Gastrocnemius medialis (tissue), 4 donors: ENCODE results near the gene YAE1. TPM values are rescaled to one million over a fixed set of nuclear protein-coding genes. Genes with fewer than 3 reads are reported as not detected.

ENCODE experiments used
- ATAC-seq, 2 donors: fragments of 150-250 bp; one replicate each; pipeline ENCODE4 v1.9.1; 2016
- DNase-seq, 2 donors: peaks; one replicate each; pipeline ENCODE4 v3.0.0-alpha.2; 2019
- H3K27ac ChIP-seq, 4 donors: fragments of 200-600 bp; sonication (generic); 1 replicate in 1 of 4; 2 replicates in 3 of 4; pipeline ENCODE4 v1.5.1; 2016 to 2018; ENCODE audit warnings: mild to moderate bottlenecking in 2 of 4, moderate library complexity in 1 of 4
- H3K27me3 ChIP-seq, 3 donors: fragments of 200-600 bp; sonication (generic) in 2 of 3; 1 replicate in 1 of 3; 2 replicates in 2 of 3; pipeline versions ENCODE4 v1.5.1 to v1.6.0; 2016 to 2019; ENCODE audit warnings: mild to moderate bottlenecking in 1 of 3, moderate library complexity in 1 of 3
- H3K36me3 ChIP-seq, 2 donors: fragments of 200-600 bp; sonication (generic) in 1 of 2; one replicate each; pipeline ENCODE4 v1.5.1; 2017 to 2018
- H3K4me1 ChIP-seq, 2 donors: fragments of 200-600 bp; sonication (generic) in 1 of 2; one replicate each; pipeline ENCODE4 v1.5.1; 2016 to 2017; ENCODE audit warnings: mild to moderate bottlenecking in 2 of 2
- H3K4me3 ChIP-seq, 4 donors: fragments of 200-600 bp; sonication (generic) in 3 of 4; 1 replicate in 1 of 4; 2 replicates in 3 of 4; pipeline ENCODE4 v1.5.1; 2016 to 2019; ENCODE audit warnings: mild to moderate bottlenecking in 2 of 4
- H3K9me3 ChIP-seq, 3 donors: fragments of 200-600 bp; sonication (generic) in 2 of 3; 1 replicate in 1 of 3; 2 replicates in 2 of 3; pipeline ENCODE4 v1.5.1; 2016 to 2019
- CTCF ChIP-seq, 5 experiments: fragments of 450-650 bp in 3 of 5; fragments of 200-600 bp in 2 of 5; sonication (generic) in 2 of 5; IDR thresholded peaks in 4 of 5; conservative IDR thresholded peaks in 1 of 5; 1 replicate in 4 of 5; 2 replicates in 1 of 5; pipeline ENCODE4 v1.5.1; 2016 to 2019; ENCODE audit warnings: antibody characterized with exemption in 5 of 5, mild to moderate bottlenecking in 3 of 5, moderate library complexity in 3 of 5
- POLR2A ChIP-seq, 2 donors: fragments of 450-650 bp; IDR thresholded peaks; one replicate each; pipeline ENCODE4 v1.6.1; 2017; ENCODE audit warnings: antibody characterized with exemption in 2 of 2, mild to moderate bottlenecking in 2 of 2, moderate library complexity in 2 of 2
- in situ Hi-C, 4 donors: fragments of 200-750 bp; cut with MboI; loops; one replicate each; pipeline versions ENCODE4 v1.15.0 to v1.8.0; 2017; ENCODE audit warnings: low sequenced_read_pairs in 4 of 4
- intact Hi-C: fragments of 100-400 bp; cut with DNase I; formaldehyde crosslinking; loops from one replicate; pipeline ENCODE4 v1.15.1; 2023; ENCODE audit warnings: low total_unique reads
- total RNA-seq, 4 donors: library from RNA; depleted of rRNA; stranded (reverse); fragments of >200 nt; gene quantifications; one replicate each; pipeline versions ENCODE4 v1.1.0 to v1.2.3, GENCODE V29; 2016

Gene YAE1
- total RNA-seq, 4 donors from 2014 or later: 4.6 to 20.2 (median 10.2) TPM

GRCh38 chr7:39606352-39606751 lies 40.1 kb downstream of the YAE1 start:
- Histone ChIP-seq H3K9me3 (no peaks in the 10 kb centered on the region), H3K4me3 (no peak overlapping the region), H3K27me3 (peaks cover 4 to 10% (median 9%) of the 10 kb centered on the region in 3 donors), H3K27ac (no peak overlapping the region), H3K36me3 (no peaks in the 10 kb centered on the region), H3K4me1 (no peaks in the 10 kb centered on the region)
- TF ChIP-seq POLR2A (IDR thresholded peaks at IDR 0.05) (no peak), CTCF (IDR thresholded peaks at IDR 0.05 in 4 of 5, conservative IDR thresholded peaks at IDR 0.05 in 1 of 5) (no peak)
- intact Hi-C loops: no loop called here
- ATAC-seq (no peak), DNase-seq (no peak)
- in situ Hi-C loops: no loop called here

- no peak overlapping the region for H3K4me3 ChIP-seq
- in situ Hi-C loops: no loop called here
- no peaks in the 10 kb centered on the region for H3K9me3 ChIP-seq
- peaks cover 4 to 12% (median 9%) of the 10 kb centered on the region in 3 donors for H3K27me3 ChIP-seq
- no peak overlapping the region for H3K27ac ChIP-seq
- TF ChIP-seq POLR2A (IDR thresholded peaks at IDR 0.05): no peak
- no peak for TF ChIP-seq CTCF (IDR thresholded peaks at IDR 0.05 in 4 of 5, conservative IDR thresholded peaks at IDR 0.05 in 1 of 5)
- ATAC-seq (no peak), DNase-seq (no peak)
- intact Hi-C loops: no loop called here
- H3K4me1 ChIP-seq: no peaks in the 10 kb centered on the region
- no peaks in the 10 kb centered on the region for H3K36me3 ChIP-seq
These were observed 40.7 kb downstream of the YAE1 start for GRCh38 chr7:39606941-39607340.

GRCh38 chr7:39607865-39608264 lies 41.7 kb downstream of the YAE1 start:
- H3K9me3 ChIP-seq: no peaks in the 10 kb centered on the region
- H3K4me3 ChIP-seq: no peak overlapping the region
- no peaks in the 10 kb centered on the region for H3K4me1 ChIP-seq
- TF ChIP-seq POLR2A (IDR thresholded peaks at IDR 0.05): no peak
- TF ChIP-seq CTCF (IDR thresholded peaks at IDR 0.05 in 4 of 5, conservative IDR thresholded peaks at IDR 0.05 in 1 of 5): no peak
- intact Hi-C loops: no loop called here
- no peak overlapping the region for H3K27ac ChIP-seq
- in situ Hi-C loops: no loop called here
- DNase-seq: no peak
- peaks cover 4 to 12% (median 9%) of the 10 kb centered on the region in 3 donors for H3K27me3 ChIP-seq
- H3K36me3 ChIP-seq: no peaks in the 10 kb centered on the region
- ATAC-seq: no peak

GRCh38 chr7:39608278-39608677 lies 42.1 kb downstream of the YAE1 start:
- no peak for DNase-seq
- H3K27me3 ChIP-seq: peaks cover 4 to 12% (median 9%) of the 10 kb centered on the region in 3 donors
- H3K27ac ChIP-seq: no peak overlapping the region
- H3K4me3 ChIP-seq: no peak overlapping the region
- intact Hi-C loops (no loop called here), in situ Hi-C loops (no loop called here)
- ATAC-seq: no peak
- H3K9me3 ChIP-seq: no peaks in the 10 kb centered on the region
- no peaks in the 10 kb centered on the region for H3K4me1 ChIP-seq
- no peaks in the 10 kb centered on the region for H3K36me3 ChIP-seq
- TF ChIP-seq POLR2A (IDR thresholded peaks at IDR 0.05): no peak
- TF ChIP-seq CTCF (IDR thresholded peaks at IDR 0.05 in 4 of 5, conservative IDR thresholded peaks at IDR 0.05 in 1 of 5): no peak
